ENCODE data around the gene PCDHA10.

Gene PCDHA10

GRCh38 chr5:140881889-140882590, 26.3 kb downstream of the PCDHA10 start, which contains the start of gene PCDHA13:
Gene PCDHA13, plus strand, starts transcription at chr5:140882124. Its CDS starts 145 bp downstream, at chr5:140882269.
- H3K4me3 ChIP-seq (ENCODE audit: low read depth, low read length, poor library complexity, severe bottlenecking) = no peak within 1 kb of the TSS
- H3K9me2 ChIP-seq (ENCODE audit: low read depth, low read length) = no peaks in the 10 kb centered on the region
- no peak within 1 kb of the TSS for H3K27ac ChIP-seq (ENCODE audit: low read depth, low read length, poor library complexity, severe bottlenecking)
- no peaks in the 10 kb centered on the region for H3K27me3 ChIP-seq (ENCODE audit: insufficient read depth, low read length)
- H4K20me1 ChIP-seq (ENCODE audit: insufficient read depth, low read length) = no peaks in the 10 kb centered on the region
- no peaks in the 10 kb centered on the region for H3K79me2 ChIP-seq (ENCODE audit: insufficient read depth, low read length)
- H3K9ac ChIP-seq (ENCODE audit: low read length) = no peak within 1 kb of the TSS
- no peaks in the 10 kb centered on the region for H3F3A ChIP-seq (ENCODE audit: insufficient read depth, low read length)
- no peak within 1 kb of the TSS for H2AFZ ChIP-seq (ENCODE audit: low read length)
- H3K4me2 ChIP-seq (ENCODE audit: low read length) = no peak within 1 kb of the TSS
- H3K4me1 ChIP-seq (ENCODE audit: insufficient read depth, low read length, severe bottlenecking) = no peaks in the 10 kb centered on the region
- H3K9me3 ChIP-seq (ENCODE audit: low read length) = no peaks in the 10 kb centered on the region
- H3K36me3 ChIP-seq (ENCODE audit: insufficient read depth, low read length) = no peaks in the 10 kb centered on the region
- TF ChIP-seq CTCF (IDR thresholded peaks at IDR 0.05; ENCODE audit: low read length) (no peak), EZH2 (IDR thresholded peaks at IDR 0.05; ENCODE audit: borderline replicate concordance, low read length) (no peak)

DNA sequence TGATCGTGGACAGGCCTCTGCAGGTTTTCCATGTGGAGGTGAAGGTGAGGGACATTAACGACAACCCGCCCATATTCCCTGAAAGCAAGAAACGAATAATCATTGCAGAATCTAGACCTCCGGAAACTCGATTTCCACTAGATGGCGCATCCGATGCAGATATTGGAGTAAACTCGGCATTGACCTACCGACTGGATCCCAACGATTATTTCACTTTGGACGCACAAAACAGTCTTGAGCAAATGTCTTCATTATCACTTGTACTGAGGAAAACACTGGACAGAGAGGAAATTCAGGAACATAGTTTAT, 26.8 kb downstream of the PCDHA10 start:
- Histone ChIP-seq H2AFZ (ENCODE audit: low read length) (no peak overlapping the region), H3K4me3 (ENCODE audit: low read depth, low read length, poor library complexity, severe bottlenecking) (no peak overlapping the region)

DNA sequence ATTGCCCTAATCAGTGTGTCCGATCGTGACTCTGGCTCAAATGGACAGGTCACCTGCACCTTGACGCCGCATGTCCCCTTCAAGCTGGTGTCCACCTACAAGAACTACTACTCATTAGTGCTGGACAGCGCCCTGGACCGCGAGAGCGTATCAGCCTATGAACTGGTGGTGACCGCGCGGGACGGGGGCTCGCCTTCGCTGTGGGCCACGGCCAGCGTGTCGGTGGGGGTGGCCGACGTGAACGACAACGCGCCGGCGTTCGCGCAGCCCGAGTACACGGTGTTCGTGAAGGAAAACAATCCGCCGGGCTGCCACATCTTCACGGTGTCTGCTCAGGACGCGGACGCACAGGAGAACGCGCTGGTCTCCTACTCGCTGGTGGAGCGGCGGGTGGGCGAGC, 27.7 kb downstream of the PCDHA10 start:
- no peaks in the 10 kb centered on the region for H3K4me1 ChIP-seq (ENCODE audit: insufficient read depth, low read length, severe bottlenecking)
- no peaks in the 10 kb centered on the region for H3K27me3 ChIP-seq (ENCODE audit: insufficient read depth, low read length)
- H3K79me2 ChIP-seq (ENCODE audit: insufficient read depth, low read length) = no peaks in the 10 kb centered on the region
- no peaks in the 10 kb centered on the region for H3K36me3 ChIP-seq (ENCODE audit: insufficient read depth, low read length)
- H3K9me3 ChIP-seq (ENCODE audit: low read length) = no peaks in the 10 kb centered on the region
- H3K9ac ChIP-seq (ENCODE audit: low read length) = no peak overlapping the region
- TF ChIP-seq CTCF (IDR thresholded peaks at IDR 0.05; ENCODE audit: low read length) (no peak), EZH2 (IDR thresholded peaks at IDR 0.05; ENCODE audit: borderline replicate concordance, low read length) (no peak)
- no peak overlapping the region for H2AFZ ChIP-seq (ENCODE audit: low read length)
- H3F3A ChIP-seq (ENCODE audit: insufficient read depth, low read length) = no peaks in the 10 kb centered on the region
- no peaks in the 10 kb centered on the region for H4K20me1 ChIP-seq (ENCODE audit: insufficient read depth, low read length)
- no peak overlapping the region for H3K4me2 ChIP-seq (ENCODE audit: low read length)
- H3K4me3 ChIP-seq (ENCODE audit: low read depth, low read length, poor library complexity, severe bottlenecking) = no peak overlapping the region
- no peak overlapping the region for H3K27ac ChIP-seq (ENCODE audit: low read depth, low read length, poor library complexity, severe bottlenecking)
- no peaks in the 10 kb centered on the region for H3K9me2 ChIP-seq (ENCODE audit: low read depth, low read length)

More for the DNA sequence above, 26.8 kb downstream of the PCDHA10 start:
- Histone ChIP-seq H4K20me1 (ENCODE audit: insufficient read depth, low read length) (no peaks in the 10 kb centered on the region), H3K9ac (ENCODE audit: low read length) (no peak overlapping the region), H3K27me3 (ENCODE audit: insufficient read depth, low read length) (no peaks in the 10 kb centered on the region), H3K4me2 (ENCODE audit: low read length) (no peak overlapping the region), H3K4me1 (ENCODE audit: insufficient read depth, low read length, severe bottlenecking) (no peaks in the 10 kb centered on the region), H3K9me2 (ENCODE audit: low read depth, low read length) (no peaks in the 10 kb centered on the region), H3K27ac (ENCODE audit: low read depth, low read length, poor library complexity, severe bottlenecking) (no peak overlapping the region), H3K9me3 (ENCODE audit: low read length) (no peaks in the 10 kb centered on the region), H3K79me2 (ENCODE audit: insufficient read depth, low read length) (no peaks in the 10 kb centered on the region), H3F3A (ENCODE audit: insufficient read depth, low read length) (no peaks in the 10 kb centered on the region), H3K36me3 (ENCODE audit: insufficient read depth, low read length) (no peaks in the 10 kb centered on the region)
- TF ChIP-seq EZH2 (IDR thresholded peaks at IDR 0.05; ENCODE audit: borderline replicate concordance, low read length) = no peak
- peak; percentile 22; the same call in 1 of the 2 replicates for TF ChIP-seq CTCF (IDR thresholded peaks at IDR 0.05; ENCODE audit: low read length)

Data from OCI-LY1 (cell line).